ENCODE results near the gene C16orf46.

The C16orf46 gene

DNA sequence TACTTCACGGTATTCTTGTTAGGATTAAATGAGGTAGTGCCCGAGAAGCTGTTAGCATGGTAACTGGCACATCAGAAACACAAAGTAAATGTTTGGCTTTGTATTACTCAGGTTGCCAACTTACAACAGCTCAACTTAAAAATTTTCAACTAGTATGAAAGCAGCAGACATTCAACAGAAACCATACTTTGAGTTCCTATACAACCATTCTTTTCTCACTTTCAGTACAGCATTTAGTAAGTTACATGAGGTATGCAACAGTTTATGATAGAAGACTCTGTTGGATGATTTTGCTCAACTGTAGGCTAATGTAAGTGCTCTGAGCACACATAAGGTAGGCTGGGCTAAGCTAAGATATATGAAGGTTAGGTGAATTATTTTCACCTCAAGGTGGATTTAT, 62.4 kb downstream of the C16orf46 start:
- TF ChIP-seq, protein P1, sequence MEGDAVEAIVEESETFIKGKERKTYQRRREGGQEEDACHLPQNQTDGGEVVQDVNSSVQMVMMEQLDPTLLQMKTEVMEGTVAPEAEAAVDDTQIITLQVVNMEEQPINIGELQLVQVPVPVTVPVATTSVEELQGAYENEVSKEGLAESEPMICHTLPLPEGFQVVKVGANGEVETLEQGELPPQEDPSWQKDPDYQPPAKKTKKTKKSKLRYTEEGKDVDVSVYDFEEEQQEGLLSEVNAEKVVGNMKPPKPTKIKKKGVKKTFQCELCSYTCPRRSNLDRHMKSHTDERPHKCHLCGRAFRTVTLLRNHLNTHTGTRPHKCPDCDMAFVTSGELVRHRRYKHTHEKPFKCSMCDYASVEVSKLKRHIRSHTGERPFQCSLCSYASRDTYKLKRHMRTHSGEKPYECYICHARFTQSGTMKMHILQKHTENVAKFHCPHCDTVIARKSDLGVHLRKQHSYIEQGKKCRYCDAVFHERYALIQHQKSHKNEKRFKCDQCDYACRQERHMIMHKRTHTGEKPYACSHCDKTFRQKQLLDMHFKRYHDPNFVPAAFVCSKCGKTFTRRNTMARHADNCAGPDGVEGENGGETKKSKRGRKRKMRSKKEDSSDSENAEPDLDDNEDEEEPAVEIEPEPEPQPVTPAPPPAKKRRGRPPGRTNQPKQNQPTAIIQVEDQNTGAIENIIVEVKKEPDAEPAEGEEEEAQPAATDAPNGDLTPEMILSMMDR (IDR thresholded peaks at IDR 0.05; ENCODE audit: low read depth, low read length): no peak
- no peak for DNase-seq (ENCODE audit: extremely low read depth, low read depth)

DNA sequence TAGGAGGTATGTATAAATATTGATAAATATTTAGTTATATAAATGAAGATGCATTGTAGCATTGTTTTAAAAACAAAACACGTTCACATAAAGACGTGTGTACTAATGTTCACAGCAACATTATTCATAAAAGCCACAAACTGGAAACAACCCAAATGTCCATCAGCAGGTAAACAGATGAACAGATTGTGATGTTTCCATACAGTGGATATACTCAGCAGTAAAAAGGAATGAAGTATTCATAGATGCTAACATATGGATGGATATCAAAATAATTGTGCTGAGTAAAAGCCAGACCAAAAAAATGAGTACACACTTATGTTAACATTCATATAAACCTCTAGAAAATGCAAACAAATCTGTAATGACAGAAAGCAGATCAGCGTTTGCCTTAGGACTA, 64.1 kb downstream of the C16orf46 start:
- DNase-seq (ENCODE audit: extremely low read depth, low read depth): no peak
- TF ChIP-seq, protein P1 (IDR thresholded peaks at IDR 0.05; ENCODE audit: low read depth, low read length): no peak
